ENCODE data around the gene KCNQ1OT1. TPM values are rescaled to one million over a fixed set of nuclear protein-coding genes. Genes with fewer than 3 reads are reported as not detected.

KCNQ1OT1 gene
- total RNA-seq, 2 donors from 2014 or later, result 0.77 to 1.5 TPM

DNA sequence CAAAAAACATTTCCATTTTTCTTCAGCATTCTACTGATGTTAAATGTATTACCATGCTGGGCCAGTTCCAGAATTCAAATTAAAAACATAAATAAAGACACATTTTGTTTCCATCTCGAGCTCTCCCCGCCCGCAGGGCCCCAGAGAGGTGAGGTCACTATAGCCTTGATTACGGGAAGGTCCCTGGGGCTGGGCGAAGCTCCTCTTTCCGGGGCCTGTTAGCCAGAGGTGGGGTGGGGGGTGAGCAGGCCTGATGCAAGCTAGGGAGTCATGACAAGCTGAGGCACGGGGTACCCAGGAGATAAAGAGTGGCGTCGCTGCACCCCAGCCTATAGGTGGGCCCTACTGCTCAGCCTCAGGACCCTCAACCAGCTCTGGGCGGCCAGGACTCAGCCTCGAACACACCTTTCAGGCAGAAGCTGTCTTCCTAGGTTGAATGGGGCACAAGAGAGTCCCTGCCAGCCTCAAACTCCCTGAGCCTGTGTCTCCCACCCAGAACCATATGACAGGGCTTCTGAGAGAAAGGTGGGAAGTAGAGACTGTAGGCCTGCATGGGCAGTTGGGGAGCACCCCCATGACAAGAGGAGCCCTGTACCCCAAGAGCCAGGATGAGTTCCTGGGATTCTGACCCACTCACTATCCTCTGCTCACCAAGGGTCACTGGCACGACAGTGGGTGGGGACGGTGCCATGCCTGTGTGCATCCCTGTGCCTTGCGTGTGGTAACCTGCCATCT is 34.8 kb downstream of the KCNQ1OT1 start:
- Histone ChIP-seq H3K4me3 (no peak overlapping the region), H3K9me3 (no peaks in the 10 kb centered on the region), H3K27me3 (no peaks in the 10 kb centered on the region), H3K27ac (no peak overlapping the region), H3K9ac (ENCODE audit: low read depth in 2 of 2, low read length in 2 of 2) (no peak overlapping the region), H3K4me1 (no peaks in the 10 kb centered on the region), H3K36me3 (no peaks in the 10 kb centered on the region)
- TF ChIP-seq, protein P1, sequence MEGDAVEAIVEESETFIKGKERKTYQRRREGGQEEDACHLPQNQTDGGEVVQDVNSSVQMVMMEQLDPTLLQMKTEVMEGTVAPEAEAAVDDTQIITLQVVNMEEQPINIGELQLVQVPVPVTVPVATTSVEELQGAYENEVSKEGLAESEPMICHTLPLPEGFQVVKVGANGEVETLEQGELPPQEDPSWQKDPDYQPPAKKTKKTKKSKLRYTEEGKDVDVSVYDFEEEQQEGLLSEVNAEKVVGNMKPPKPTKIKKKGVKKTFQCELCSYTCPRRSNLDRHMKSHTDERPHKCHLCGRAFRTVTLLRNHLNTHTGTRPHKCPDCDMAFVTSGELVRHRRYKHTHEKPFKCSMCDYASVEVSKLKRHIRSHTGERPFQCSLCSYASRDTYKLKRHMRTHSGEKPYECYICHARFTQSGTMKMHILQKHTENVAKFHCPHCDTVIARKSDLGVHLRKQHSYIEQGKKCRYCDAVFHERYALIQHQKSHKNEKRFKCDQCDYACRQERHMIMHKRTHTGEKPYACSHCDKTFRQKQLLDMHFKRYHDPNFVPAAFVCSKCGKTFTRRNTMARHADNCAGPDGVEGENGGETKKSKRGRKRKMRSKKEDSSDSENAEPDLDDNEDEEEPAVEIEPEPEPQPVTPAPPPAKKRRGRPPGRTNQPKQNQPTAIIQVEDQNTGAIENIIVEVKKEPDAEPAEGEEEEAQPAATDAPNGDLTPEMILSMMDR (IDR thresholded peaks at IDR 0.05), result no peak
- no peak for DNase-seq
- intact Hi-C loops (cut with DNase I), result no loop called here

DNA sequence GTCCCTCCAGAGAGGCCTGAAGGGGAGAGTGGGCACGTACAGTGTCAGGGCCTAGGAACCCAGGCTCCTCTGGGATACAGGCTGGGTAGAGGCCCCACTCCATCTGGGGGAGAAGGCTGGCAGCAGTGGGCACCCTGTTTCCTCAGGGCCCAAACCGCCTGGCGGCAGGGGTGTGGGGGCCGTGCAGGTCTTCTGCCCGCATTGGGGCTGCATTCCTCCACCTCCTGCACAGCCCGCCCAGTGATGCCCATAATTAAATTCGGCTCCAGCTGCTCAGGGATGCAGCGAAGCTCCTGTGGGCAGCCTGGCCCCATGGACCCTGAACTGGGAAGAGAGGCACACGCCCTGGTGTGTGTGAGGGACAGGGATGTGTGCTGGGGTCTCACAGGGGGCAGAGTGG is 35.4 kb downstream of the KCNQ1OT1 start:
- Histone ChIP-seq H3K4me3 (no peak overlapping the region), H3K27me3 (no peaks in the 10 kb centered on the region), H3K4me1 (no peaks in the 10 kb centered on the region), H3K36me3 (no peaks in the 10 kb centered on the region), H3K27ac (no peak overlapping the region), H3K9me3 (no peaks in the 10 kb centered on the region), H3K9ac (ENCODE audit: low read depth in 2 of 2, low read length in 2 of 2) (no peak overlapping the region)
- peak; percentile 6 for DNase-seq
- intact Hi-C loops (cut with DNase I), result no loop called here
- TF ChIP-seq, protein P1 (IDR thresholded peaks at IDR 0.05), result no peak

DNA sequence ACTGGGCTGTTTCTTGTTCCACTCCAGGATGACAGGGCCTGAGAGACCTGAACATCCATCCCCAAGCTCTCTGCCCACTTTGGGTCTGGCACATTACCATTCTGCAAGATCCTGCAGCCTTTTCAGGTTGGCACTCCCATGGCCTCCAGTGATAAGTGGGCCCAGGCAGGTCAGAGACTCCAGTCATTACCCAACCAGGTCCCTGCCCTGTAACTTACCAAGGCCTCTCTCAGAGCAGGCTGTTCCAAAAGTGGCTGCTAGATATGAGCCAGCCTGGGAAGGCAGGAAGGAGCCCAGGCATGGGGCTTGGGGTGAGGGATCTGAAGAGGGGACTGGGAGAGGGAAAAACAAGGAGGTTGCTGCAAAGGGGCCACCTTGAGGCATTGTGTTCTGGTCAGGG is 35.9 kb downstream of the KCNQ1OT1 start:
- H3K9me3 ChIP-seq, result no peaks in the 10 kb centered on the region
- no peak overlapping the region for H3K27ac ChIP-seq
- TF ChIP-seq, protein P1 (IDR thresholded peaks at IDR 0.05), result no peak
- DNase-seq, result peak; percentile 10
- no peaks in the 10 kb centered on the region for H3K36me3 ChIP-seq
- no peaks in the 10 kb centered on the region for H3K27me3 ChIP-seq
- no peak overlapping the region for H3K4me3 ChIP-seq
- intact Hi-C loops (cut with DNase I), result no loop called here
- H3K9ac ChIP-seq (ENCODE audit: low read depth in 2 of 2, low read length in 2 of 2), result no peak overlapping the region
- no peaks in the 10 kb centered on the region for H3K4me1 ChIP-seq

DNA sequence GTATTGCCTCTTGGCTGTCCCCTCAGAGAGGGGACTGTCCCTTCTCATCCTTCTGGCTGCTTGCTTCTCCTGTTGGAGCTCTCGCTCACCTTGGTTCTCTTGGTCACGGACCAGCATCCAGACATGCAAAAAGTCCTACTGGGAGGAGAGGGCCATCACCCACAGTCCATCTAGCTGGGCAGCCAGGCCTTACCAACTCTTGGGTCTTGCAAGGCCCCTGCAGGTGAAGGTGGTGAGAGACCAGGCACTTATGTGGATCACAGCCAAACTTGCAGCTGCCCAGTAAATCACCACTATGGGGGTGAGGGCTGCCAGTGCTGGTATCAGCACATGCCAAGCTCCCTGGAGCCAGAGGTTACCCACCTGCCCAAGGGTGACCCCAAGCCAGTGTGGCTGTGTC is 36.3 kb downstream of the KCNQ1OT1 start:
- Histone ChIP-seq H3K36me3 (no peaks in the 10 kb centered on the region), H3K9me3 (no peaks in the 10 kb centered on the region)
- TF ChIP-seq, protein P1 (IDR thresholded peaks at IDR 0.05), result no peak

DNA sequence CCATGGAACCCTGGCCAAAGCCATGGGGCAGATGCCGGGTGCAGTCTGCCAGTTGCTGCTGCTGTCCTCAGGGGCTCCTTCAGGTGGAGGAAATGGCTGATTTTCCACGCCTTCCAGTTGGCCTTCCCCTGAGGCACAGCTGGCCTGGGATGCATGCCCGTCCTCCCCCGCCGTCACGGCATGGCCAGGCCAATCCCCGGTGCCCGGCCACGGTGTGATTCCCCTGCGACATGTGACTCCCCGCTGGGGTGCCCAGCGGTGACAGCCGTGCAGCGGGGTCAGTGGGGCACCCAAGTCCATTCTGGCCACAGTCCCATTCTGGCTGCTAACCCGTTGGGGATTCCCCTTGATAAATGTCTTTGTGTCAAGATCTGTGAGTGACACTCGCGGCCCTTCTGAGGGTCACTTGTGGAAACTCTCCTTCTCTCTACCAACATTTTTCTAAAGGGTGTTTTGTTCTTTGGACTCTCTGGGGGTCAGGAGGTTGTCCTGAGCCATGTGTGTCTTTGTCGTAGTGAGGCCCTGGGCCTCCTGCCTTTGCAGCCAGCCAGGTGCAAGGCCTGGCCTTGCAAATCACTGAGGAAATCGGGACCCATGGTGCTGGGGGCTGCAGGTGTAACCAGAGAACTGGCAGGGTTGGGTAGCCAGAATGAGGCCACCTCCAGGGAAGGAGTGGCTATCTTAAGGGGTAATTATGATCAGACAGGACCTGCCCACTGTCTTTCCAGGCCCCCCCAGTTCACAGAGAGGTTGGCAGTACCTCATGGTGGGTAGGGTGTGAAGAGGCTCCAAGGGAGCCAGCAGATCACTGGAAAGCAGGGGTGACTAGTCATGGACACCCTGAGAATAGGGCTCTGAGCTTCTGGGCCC is 37.1 kb downstream of the KCNQ1OT1 start:
- Histone ChIP-seq H3K9ac (ENCODE audit: low read depth in 2 of 2, low read length in 2 of 2) (no peak overlapping the region), H3K9me3 (no peaks in the 10 kb centered on the region), H3K27me3 (no peaks in the 10 kb centered on the region), H3K36me3 (no peaks in the 10 kb centered on the region), H3K4me3 (no peak overlapping the region), H3K4me1 (no peaks in the 10 kb centered on the region), H3K27ac (no peak overlapping the region)
- TF ChIP-seq, protein P1 (IDR thresholded peaks at IDR 0.05), result no peak
- intact Hi-C loops (cut with DNase I), result no loop called here
- no peak for DNase-seq

More for the DNA sequence above, 36.3 kb downstream of the KCNQ1OT1 start:
- Histone ChIP-seq H3K4me1 (no peaks in the 10 kb centered on the region), H3K27me3 (no peaks in the 10 kb centered on the region), H3K4me3 (no peak overlapping the region), H3K27ac (no peak overlapping the region), H3K9ac (ENCODE audit: low read depth in 2 of 2, low read length in 2 of 2) (no peak overlapping the region)
- intact Hi-C loops (cut with DNase I), result no loop called here
- DNase-seq, result no peak

All from colonic mucosa (tissue), 4 donors.